ENCODE data around the gene FAM50B. TPM values are rescaled to one million over a fixed set of nuclear protein-coding genes. Genes with fewer than 3 reads are reported as not detected.

FAM50B gene
- total RNA-seq, 1 experiment from 2014 or later, result 0.48 TPM

DNA sequence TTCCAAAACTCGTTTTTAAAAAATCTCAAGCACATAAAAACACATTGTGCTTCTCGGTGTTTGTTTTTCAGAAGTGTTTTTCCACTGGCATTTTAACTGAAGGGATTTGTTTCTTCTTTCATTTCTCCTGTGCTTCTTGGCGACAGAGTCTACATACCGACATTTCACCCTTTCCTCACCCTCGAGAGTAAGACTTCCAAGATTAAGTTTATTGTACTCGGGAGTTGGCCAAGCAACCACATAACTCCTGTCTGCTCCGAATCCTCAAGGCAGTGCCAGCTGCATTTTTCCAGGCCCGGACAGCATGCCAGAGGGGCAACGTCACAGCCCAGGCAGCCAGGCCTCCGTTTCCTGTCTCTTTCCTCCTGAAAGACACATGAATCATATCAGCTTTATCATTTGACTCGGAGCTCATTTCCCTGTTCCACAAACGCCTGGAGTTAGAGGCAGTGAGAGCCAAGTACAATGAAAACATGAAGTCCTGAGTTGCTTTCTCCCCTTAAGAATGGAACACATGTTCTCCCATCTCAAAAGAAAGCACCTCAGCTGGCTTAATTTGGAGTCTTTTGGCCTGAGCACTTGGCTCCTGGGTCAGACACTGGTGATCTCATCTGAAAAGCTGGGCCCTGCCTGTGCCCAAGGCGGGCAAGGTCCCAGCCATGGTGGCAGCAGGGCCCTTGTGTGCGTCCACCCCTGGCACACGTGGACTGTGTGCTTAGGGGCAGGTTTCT lies 23.2 kb upstream of the FAM50B start:
- Histone ChIP-seq H3K79me2 (ENCODE audit: low read length) (no peaks in the 10 kb centered on the region), H3K27ac (ENCODE audit: low read length) (no peak overlapping the region), H3K36me3 (ENCODE audit: insufficient read depth, low read length) (no peaks in the 10 kb centered on the region), H2AFZ (ENCODE audit: low read length) (no peak overlapping the region), H3K9ac (ENCODE audit: low read length) (no peak overlapping the region), H3K4me1 (ENCODE audit: low read length) (no peaks in the 10 kb centered on the region), H3K9me3 (ENCODE audit: low read length) (no peaks in the 10 kb centered on the region), H4K20me1 (ENCODE audit: insufficient read depth, low read depth, low read length) (no peaks in the 10 kb centered on the region), H3K27me3 (ENCODE audit: low read length) (no peaks in the 10 kb centered on the region; the same call in 1 of the 2 replicates), H3K4me2 (ENCODE audit: low read depth, low read length, poor library complexity, severe bottlenecking) (no peak overlapping the region), H3K4me3 (ENCODE audit: low read length) (no peak overlapping the region), H3K9me2 (replicated peaks; ENCODE audit: insufficient read depth, low read length) (no peaks in the 10 kb centered on the region)
- no peak for DNase-seq

DNA sequence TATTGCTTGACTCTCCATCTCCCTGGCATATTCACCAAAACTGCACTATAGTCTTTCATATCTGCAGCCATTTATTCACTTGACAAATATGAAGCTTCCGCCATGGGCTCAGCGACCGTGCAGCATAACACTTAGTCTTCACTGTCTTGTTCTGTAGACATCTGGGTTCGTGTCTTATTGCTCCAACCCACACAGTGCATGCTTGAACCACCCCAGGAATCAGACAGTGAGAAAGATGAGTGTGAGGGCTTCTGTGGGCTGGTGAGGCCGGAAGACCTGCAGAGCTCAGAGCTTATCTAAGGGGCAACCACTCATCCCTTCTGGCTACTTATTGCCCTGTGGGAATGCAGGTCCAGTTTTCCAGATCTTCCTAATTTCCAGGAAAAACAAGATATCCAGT lies 19.9 kb upstream of the FAM50B start:
- no peak for DNase-seq
- H3K4me2 ChIP-seq (ENCODE audit: low read depth, low read length, poor library complexity, severe bottlenecking), result no peak overlapping the region
- H3K27me3 ChIP-seq (ENCODE audit: low read length), result no peaks in the 10 kb centered on the region
- H3K9ac ChIP-seq (ENCODE audit: low read length), result no peak overlapping the region
- H3K27ac ChIP-seq (ENCODE audit: low read length), result no peak overlapping the region
- H3K36me3 ChIP-seq (ENCODE audit: insufficient read depth, low read length), result no peaks in the 10 kb centered on the region
- H2AFZ ChIP-seq (ENCODE audit: low read length), result no peak overlapping the region
- no peak overlapping the region for H3K4me3 ChIP-seq (ENCODE audit: low read length)
- no peaks in the 10 kb centered on the region for H3K79me2 ChIP-seq (ENCODE audit: low read length)
- H3K9me2 ChIP-seq (replicated peaks; ENCODE audit: insufficient read depth, low read length), result no peaks in the 10 kb centered on the region
- no peaks in the 10 kb centered on the region for H4K20me1 ChIP-seq (ENCODE audit: insufficient read depth, low read depth, low read length)
- no peaks in the 10 kb centered on the region for H3K4me1 ChIP-seq (ENCODE audit: low read length)
- no peaks in the 10 kb centered on the region for H3K9me3 ChIP-seq (ENCODE audit: low read length)

DNA sequence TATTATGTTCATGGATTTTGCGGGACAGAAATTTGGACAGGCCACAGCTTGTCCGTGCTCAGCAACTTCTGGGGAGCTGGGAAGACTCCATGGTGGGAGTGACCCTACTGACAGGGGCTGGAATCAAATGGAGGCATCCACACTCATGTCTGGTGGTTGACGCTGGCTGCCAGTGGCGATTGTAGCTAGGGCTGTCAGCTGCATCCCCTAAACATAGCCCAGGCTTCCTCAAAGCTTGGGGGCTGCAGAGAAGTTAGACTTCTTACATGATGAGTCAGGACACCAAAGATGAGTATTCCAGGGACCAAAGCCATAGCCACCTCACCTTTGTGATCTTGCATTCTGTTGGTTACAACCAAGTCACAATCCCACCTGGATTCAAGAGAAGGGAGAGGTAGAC lies 18.4 kb upstream of the FAM50B start:
- no peak overlapping the region for H3K4me3 ChIP-seq (ENCODE audit: low read length)
- no peaks in the 10 kb centered on the region for H3K9me3 ChIP-seq (ENCODE audit: low read length)
- no peak overlapping the region for H3K9ac ChIP-seq (ENCODE audit: low read length)
- no peaks in the 10 kb centered on the region for H4K20me1 ChIP-seq (ENCODE audit: insufficient read depth, low read depth, low read length)
- no peaks in the 10 kb centered on the region for H3K27me3 ChIP-seq (ENCODE audit: low read length)
- no peaks in the 10 kb centered on the region for H3K36me3 ChIP-seq (ENCODE audit: insufficient read depth, low read length)
- no peak overlapping the region for H2AFZ ChIP-seq (ENCODE audit: low read length)
- no peak overlapping the region for H3K27ac ChIP-seq (ENCODE audit: low read length)
- H3K4me2 ChIP-seq (ENCODE audit: low read depth, low read length, poor library complexity, severe bottlenecking), result no peak overlapping the region
- H3K9me2 ChIP-seq (replicated peaks; ENCODE audit: insufficient read depth, low read length), result no peaks in the 10 kb centered on the region
- no peaks in the 10 kb centered on the region for H3K4me1 ChIP-seq (ENCODE audit: low read length)
- no peaks in the 10 kb centered on the region for H3K79me2 ChIP-seq (ENCODE audit: low read length)
- no peak for DNase-seq

- Histone ChIP-seq H3K9me3 (ENCODE audit: low read length) (no peaks in the 10 kb centered on the region), H3K79me2 (ENCODE audit: low read length) (no peaks in the 10 kb centered on the region), H3K9ac (ENCODE audit: low read length) (no peak overlapping the region), H4K20me1 (ENCODE audit: insufficient read depth, low read depth, low read length) (no peaks in the 10 kb centered on the region), H3K9me2 (replicated peaks; ENCODE audit: insufficient read depth, low read length) (no peaks in the 10 kb centered on the region), H3K36me3 (ENCODE audit: insufficient read depth, low read length) (no peaks in the 10 kb centered on the region), H3K27me3 (ENCODE audit: low read length) (no peaks in the 10 kb centered on the region), H3K4me1 (ENCODE audit: low read length) (no peaks in the 10 kb centered on the region), H3K4me3 (ENCODE audit: low read length) (no peak overlapping the region), H3K27ac (ENCODE audit: low read length) (no peak overlapping the region), H2AFZ (ENCODE audit: low read length) (no peak overlapping the region), H3K4me2 (ENCODE audit: low read depth, low read length, poor library complexity, severe bottlenecking) (no peak overlapping the region)
- no peak for DNase-seq
Measured at GRCh38 chr6:3831761-3832530, 17.2 kb upstream of the FAM50B start.

GRCh38 chr6:3835055-3835731 lies 14.0 kb upstream of the FAM50B start:
- Histone ChIP-seq H3K4me3 (ENCODE audit: low read length) (no peak overlapping the region), H3K9me2 (replicated peaks; ENCODE audit: insufficient read depth, low read length) (no peaks in the 10 kb centered on the region), H3K4me2 (ENCODE audit: low read depth, low read length, poor library complexity, severe bottlenecking) (no peak overlapping the region), H3K27ac (ENCODE audit: low read length) (no peak overlapping the region), H3K79me2 (ENCODE audit: low read length) (no peaks in the 10 kb centered on the region), H3K36me3 (ENCODE audit: insufficient read depth, low read length) (no peaks in the 10 kb centered on the region), H2AFZ (ENCODE audit: low read length) (no peak overlapping the region), H3K4me1 (ENCODE audit: low read length) (no peaks in the 10 kb centered on the region), H3K9me3 (ENCODE audit: low read length) (no peaks in the 10 kb centered on the region), H3K27me3 (ENCODE audit: low read length) (no peaks in the 10 kb centered on the region), H4K20me1 (ENCODE audit: insufficient read depth, low read depth, low read length) (no peaks in the 10 kb centered on the region), H3K9ac (ENCODE audit: low read length) (no peak overlapping the region)
- no peak for DNase-seq

- H3K4me3 ChIP-seq (ENCODE audit: low read length), result no peak overlapping the region
- H3K36me3 ChIP-seq (ENCODE audit: insufficient read depth, low read length), result no peaks in the 10 kb centered on the region
- H3K27me3 ChIP-seq (ENCODE audit: low read length), result no peaks in the 10 kb centered on the region
- H3K9me3 ChIP-seq (ENCODE audit: low read length), result no peaks in the 10 kb centered on the region
- H3K9me2 ChIP-seq (replicated peaks; ENCODE audit: insufficient read depth, low read length), result no peaks in the 10 kb centered on the region
- no peaks in the 10 kb centered on the region for H3K4me1 ChIP-seq (ENCODE audit: low read length)
- DNase-seq, result no peak
- H3K79me2 ChIP-seq (ENCODE audit: low read length), result no peaks in the 10 kb centered on the region
- no peak overlapping the region for H3K9ac ChIP-seq (ENCODE audit: low read length)
- no peak overlapping the region for H3K4me2 ChIP-seq (ENCODE audit: low read depth, low read length, poor library complexity, severe bottlenecking)
- no peak overlapping the region for H3K27ac ChIP-seq (ENCODE audit: low read length)
- H2AFZ ChIP-seq (ENCODE audit: low read length), result no peak overlapping the region
- no peaks in the 10 kb centered on the region for H4K20me1 ChIP-seq (ENCODE audit: insufficient read depth, low read depth, low read length)
Measured at GRCh38 chr6:3835785-3836184, 13.4 kb upstream of the FAM50B start.

DNA sequence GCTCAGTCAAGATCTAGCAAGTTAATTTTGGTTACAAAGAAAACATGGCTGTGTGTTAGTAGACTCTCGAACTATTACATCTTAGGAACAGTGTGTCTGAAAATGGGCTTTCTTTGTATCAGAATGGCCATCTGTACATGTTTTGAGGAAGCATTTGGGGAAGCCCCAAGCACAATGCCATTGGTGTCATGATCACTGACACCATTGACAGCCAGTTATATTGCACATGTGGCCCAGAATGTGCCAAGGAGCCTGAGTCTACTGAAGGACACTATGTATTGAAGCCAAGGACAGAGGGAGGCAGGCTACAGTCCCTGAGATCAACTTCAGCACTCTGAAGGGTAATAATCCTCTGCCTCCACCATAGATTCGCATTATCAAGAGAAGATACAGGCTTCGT lies 12.6 kb upstream of the FAM50B start:
- Histone ChIP-seq H3K4me1 (ENCODE audit: low read length) (no peaks in the 10 kb centered on the region), H3K4me2 (ENCODE audit: low read depth, low read length, poor library complexity, severe bottlenecking) (no peak overlapping the region), H3K27ac (ENCODE audit: low read length) (no peak overlapping the region), H3K36me3 (ENCODE audit: insufficient read depth, low read length) (no peaks in the 10 kb centered on the region), H3K9ac (ENCODE audit: low read length) (no peak overlapping the region), H3K9me3 (ENCODE audit: low read length) (no peaks in the 10 kb centered on the region), H3K9me2 (replicated peaks; ENCODE audit: insufficient read depth, low read length) (no peaks in the 10 kb centered on the region), H3K79me2 (ENCODE audit: low read length) (no peaks in the 10 kb centered on the region), H3K27me3 (ENCODE audit: low read length) (no peaks in the 10 kb centered on the region), H4K20me1 (ENCODE audit: insufficient read depth, low read depth, low read length) (no peaks in the 10 kb centered on the region), H3K4me3 (ENCODE audit: low read length) (no peak overlapping the region), H2AFZ (ENCODE audit: low read length) (no peak overlapping the region)
- no peak for DNase-seq

GRCh38 chr6:3837781-3838180 lies 11.4 kb upstream of the FAM50B start:
- H3K9me2 ChIP-seq (replicated peaks; ENCODE audit: insufficient read depth, low read length), result no peaks in the 10 kb centered on the region
- no peak overlapping the region for H3K4me3 ChIP-seq (ENCODE audit: low read length)
- H3K79me2 ChIP-seq (ENCODE audit: low read length), result no peaks in the 10 kb centered on the region
- H3K27me3 ChIP-seq (ENCODE audit: low read length), result no peaks in the 10 kb centered on the region
- H2AFZ ChIP-seq (ENCODE audit: low read length), result no peak overlapping the region
- H3K4me1 ChIP-seq (ENCODE audit: low read length), result no peaks in the 10 kb centered on the region
- no peaks in the 10 kb centered on the region for H3K9me3 ChIP-seq (ENCODE audit: low read length)
- H4K20me1 ChIP-seq (ENCODE audit: insufficient read depth, low read depth, low read length), result no peaks in the 10 kb centered on the region
- no peaks in the 10 kb centered on the region for H3K36me3 ChIP-seq (ENCODE audit: insufficient read depth, low read length)
- no peak overlapping the region for H3K27ac ChIP-seq (ENCODE audit: low read length)
- H3K9ac ChIP-seq (ENCODE audit: low read length), result no peak overlapping the region
- no peak overlapping the region for H3K4me2 ChIP-seq (ENCODE audit: low read depth, low read length, poor library complexity, severe bottlenecking)
- DNase-seq, result no peak
